NT2/D1 (cell line): ENCODE results near the gene PLA2G4D.

ENCODE experiments used
- YY1 ChIP-seq: IDR thresholded peaks from 2 replicates; pipeline ENCODE4 v1.6.1; 2011; ENCODE audit not compliant: insufficient read length, insufficient read depth
- ZNF274 ChIP-seq: IDR thresholded peaks from 2 replicates; pipeline ENCODE4 v1.6.1; 2011; ENCODE audit warnings: mild to moderate bottlenecking, low read depth, low read length

GRCh38 chr15:42064271-42064670, 30.1 kb downstream of the PLA2G4D start:
- no peak for TF ChIP-seq YY1
- no peak for TF ChIP-seq ZNF274
